ENCODE results near the gene LAMA2. TPM values are rescaled to one million over a fixed set of nuclear protein-coding genes. Genes with fewer than 3 reads are reported as not detected.

The LAMA2 gene
- total RNA-seq, 1 experiment from 2014 or later = 4.2 TPM

GRCh38 chr6:129141499-129141898, 258.6 kb downstream of the LAMA2 start:
- Histone ChIP-seq H3K18ac (ENCODE audit: insufficient read length, low read depth, low read length) (no peak overlapping the region), H3K27me3 (ENCODE audit: insufficient read depth, low read length) (no peaks in the 10 kb centered on the region), H3K56ac (ENCODE audit: insufficient read length, low read depth, low read length) (no peak overlapping the region), H3K9ac (ENCODE audit: extremely low read depth, insufficient read length, low read length) (no peak overlapping the region), H2BK15ac (ENCODE audit: low read depth, low read length) (no peak overlapping the region), H3K79me2 (ENCODE audit: insufficient read depth, low read length) (no peaks in the 10 kb centered on the region), H3K79me1 (ENCODE audit: insufficient read depth, low read depth, low read length, poor library complexity, severe bottlenecking) (no peaks in the 10 kb centered on the region), H3K9me3 (ENCODE audit: control insufficient read depth, low read depth, low read length) (no peaks in the 10 kb centered on the region), H4K91ac (ENCODE audit: insufficient read length, low read depth, low read length) (no peak overlapping the region), H3K27ac (ENCODE audit: insufficient read length, low read depth, low read length) (no peak overlapping the region), H4K20me1 (ENCODE audit: control insufficient read depth, insufficient read depth, insufficient read length) (no peaks in the 10 kb centered on the region), H2AK5ac (ENCODE audit: insufficient read length, low read length) (no peak overlapping the region), H2BK20ac (ENCODE audit: low read depth, low read length, poor library complexity, severe bottlenecking) (no peak overlapping the region), H3T11ph (ENCODE audit: low read length) (no peak overlapping the region), H2BK120ac (ENCODE audit: low read depth, low read length, poor library complexity, severe bottlenecking) (no peak overlapping the region), H3K4me2 (ENCODE audit: insufficient read depth, insufficient read length, low read length) (no peak overlapping the region), H2BK5ac (ENCODE audit: insufficient read length, low read length) (no peak overlapping the region), H2BK12ac (ENCODE audit: insufficient read length, low read depth, low read length) (no peak overlapping the region), H3K4ac (ENCODE audit: low read depth, low read length) (no peak overlapping the region), H2AFZ (ENCODE audit: low read length) (no peak overlapping the region), H3K23me2 (ENCODE audit: insufficient read length, low read depth, low read length, poor library complexity, severe bottlenecking) (no peaks in the 10 kb centered on the region), H3K23ac (ENCODE audit: insufficient read length, low read depth, low read length) (no peak overlapping the region), H3K4me1 (ENCODE audit: insufficient read depth, low read length) (no peaks in the 10 kb centered on the region), H4K5ac (ENCODE audit: insufficient read length, low read depth, low read length) (no peak overlapping the region), H4K8ac (replicated peaks; ENCODE audit: insufficient read length, low read depth, low read length) (no peak overlapping the region), H3K14ac (ENCODE audit: insufficient read depth, low read length) (no peak overlapping the region)
- Mint-ChIP-seq H3K27me3 (ENCODE audit: low read depth) (no peaks in the 10 kb centered on the region), H3K4me3 (no peak overlapping the region), H3K9me3 (no peaks in the 10 kb centered on the region), H3K4me1 (no peaks in the 10 kb centered on the region), H3K36me3 (ENCODE audit: insufficient read depth in 1 of 3, low read depth in 3 of 3) (no peaks in the 10 kb centered on the region), H3K27ac (no peak overlapping the region)
- DNase-seq = no peak
- TF ChIP-seq CTCF (conservative IDR thresholded peaks at IDR 0.05) = no peak
- no CpG with 5 or more reads among the region's 1 CpG for WGBS (ENCODE audit: extremely low coverage, insufficient read length, low lambda C conversion rate)
